LNCaP clone FGC (cell line): ENCODE measurements around the gene TOR2A.

Experiments
- DNase-seq: peaks from one replicate; pipeline ENCODE4 v3.0.0-alpha.2; 2011; ENCODE audit warnings: low read depth
- H3K4me3 ChIP-seq: 2 replicates; pipeline ENCODE4 v1.5.1; 2011; ENCODE audit warnings: mild to moderate bottlenecking, low read depth, low read length, control low read depth
- CTCF ChIP-seq: IDR thresholded peaks from 2 replicates; pipeline ENCODE4 v1.5.1; 2012; ENCODE audit warnings: mild to moderate bottlenecking; ENCODE audit not compliant: control insufficient read depth, insufficient read depth; ENCODE audit errors: extremely low read depth

Gene TOR2A

GRCh38 chr9:127741831-127742434 lies 6.8 kb upstream of the TOR2A start:
- TF ChIP-seq CTCF = no peak
- no peak for DNase-seq
- no peak overlapping the region for H3K4me3 ChIP-seq

GRCh38 chr9:127739614-127740330 lies 4.7 kb upstream of the TOR2A start:
- no peak for TF ChIP-seq CTCF
- no peak overlapping the region for H3K4me3 ChIP-seq
- no peak for DNase-seq

GRCh38 chr9:127738666-127739065 lies 3.6 kb upstream of the TOR2A start:
- no peak overlapping the region for H3K4me3 ChIP-seq
- no peak for TF ChIP-seq CTCF
- no peak for DNase-seq

GRCh38 chr9:127735530-127736185 lies 564 bp upstream of the TOR2A start:
- no peak for DNase-seq
- no peak overlapping the region for H3K4me3 ChIP-seq
- no peak for TF ChIP-seq CTCF

GRCh38 chr9:127734247-127734746 lies 797 bp downstream of the TOR2A start:
- TF ChIP-seq CTCF = no peak
- DNase-seq = no peak
- H3K4me3 ChIP-seq = peak overlapping the region; percentile 58

GRCh38 chr9:127733614-127734013 lies 1.5 kb downstream of the TOR2A start:
- TF ChIP-seq CTCF = no peak
- DNase-seq = no peak

More at GRCh38 chr9:127733614-127734013, 1.5 kb downstream of the TOR2A start:
- no peak overlapping the region for H3K4me3 ChIP-seq
